Measurements from ENCODE around the gene ADPRS.
A peak's percentile ranks its signal among the peaks of the same experiment; 100 is the strongest.

ADPRS gene

GRCh38 chr1:36133484-36133883 lies 44.8 kb downstream of the ADPRS start:
- peak; percentile 95 for DNase-seq (ENCODE audit: low spot score)

- DNase-seq (ENCODE audit: low spot score) = no peak
These were observed 45.3 kb downstream of the ADPRS start for GRCh38 chr1:36134031-36134430.

- DNase-seq (ENCODE audit: low spot score) = peak; percentile 47
These were observed 46.0 kb downstream of the ADPRS start for GRCh38 chr1:36134505-36135329.

GRCh38 chr1:36135330-36135667 lies 46.6 kb downstream of the ADPRS start:
- no peak for DNase-seq (ENCODE audit: low spot score)

GRCh38 chr1:36135796-36136195 lies 47.1 kb downstream of the ADPRS start:
- DNase-seq (ENCODE audit: low spot score) = no peak

GRCh38 chr1:36136535-36136934 lies 47.8 kb downstream of the ADPRS start:
- DNase-seq (ENCODE audit: low spot score) = peak; percentile 59

GRCh38 chr1:36137226-36137625 lies 48.5 kb downstream of the ADPRS start:
- no peak for DNase-seq (ENCODE audit: low spot score)

- DNase-seq (ENCODE audit: low spot score) = no peak
These were observed 49.1 kb downstream of the ADPRS start for GRCh38 chr1:36137776-36138175.

- no peak for DNase-seq (ENCODE audit: low spot score)
These were observed 50.8 kb downstream of the ADPRS start for GRCh38 chr1:36139521-36139920.

- no peak for DNase-seq (ENCODE audit: low spot score)
These were observed 53.4 kb downstream of the ADPRS start for GRCh38 chr1:36142121-36142520.

- DNase-seq (ENCODE audit: low spot score) = no peak
These were observed 54.7 kb downstream of the ADPRS start for GRCh38 chr1:36143424-36143823.
